ENCODE measurements around the gene LY6G6F. TPM values are rescaled to one million over a fixed set of nuclear protein-coding genes. Genes with fewer than 3 reads are reported as not detected.

Gene LY6G6F
- total and polyA plus RNA-seq, 2 experiments from 2014 or later: not detected

DNA sequence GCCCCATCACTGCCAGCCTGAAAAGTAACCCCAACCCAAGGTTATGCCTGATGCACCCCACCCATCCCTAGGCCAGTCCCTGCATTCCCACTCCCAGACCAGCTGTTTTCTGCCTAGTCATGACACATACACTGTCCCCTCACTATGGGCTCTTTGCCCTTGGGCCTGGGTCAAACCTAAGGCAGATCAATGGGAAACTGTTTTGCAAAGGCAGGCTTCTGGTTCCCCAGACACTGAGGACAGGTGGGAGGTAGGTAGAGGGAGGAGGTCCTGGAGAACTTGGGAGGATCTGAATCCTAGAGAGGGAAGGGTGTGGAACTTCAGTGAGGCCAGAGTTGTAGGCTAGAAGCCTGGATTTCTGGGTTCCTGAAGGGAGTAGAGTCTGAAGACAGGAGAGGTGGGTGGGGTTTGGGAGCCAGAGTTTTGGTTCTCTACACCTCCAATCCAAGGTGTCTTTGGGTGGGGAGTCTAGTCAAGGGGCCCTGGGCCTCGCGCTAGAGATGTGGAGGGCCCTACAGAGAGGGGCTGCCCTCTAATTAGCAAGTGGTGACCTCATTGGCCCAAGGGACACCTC lies 27.7 kb downstream of the LY6G6F start:
- H3K36me3 ChIP-seq (ENCODE audit: low read depth): peaks cover 33% of the 10 kb centered on the region
- H3K9ac ChIP-seq: peak overlapping the region; percentile 95
- H2AFZ ChIP-seq: 0 out of 2 replicates have a peak overlapping the region, but pooled peaks have one; percentile 41
- peaks cover 58% of the 10 kb centered on the region for H3K79me2 ChIP-seq (ENCODE audit: insufficient read depth)
- peak overlapping the region; percentile 100 for H3K4me3 ChIP-seq
- peaks cover 44% of the 10 kb centered on the region for H3K4me1 ChIP-seq (ENCODE audit: insufficient read depth)
- no peaks in the 10 kb centered on the region for H3K27me3 ChIP-seq (replicated peaks; ENCODE audit: insufficient read depth)
- peak overlapping the region; percentile 87 for H3K27ac ChIP-seq
- no peaks in the 10 kb centered on the region for H3K9me2 ChIP-seq (ENCODE audit: insufficient read depth)
- H3K9me3 ChIP-seq (ENCODE audit: low read depth): no peaks in the 10 kb centered on the region
- no peaks in the 10 kb centered on the region for H4K20me1 ChIP-seq (ENCODE audit: insufficient read depth)
- DNase-seq: no peak
- 0% methylated on average over 1 to 2 of the region's 2 CpGs for WGBS, 2 experiments (ENCODE audit: low coverage in 1 of 2, low lambda C conversion rate in 2 of 2, missing lambda C conversion rate in 2 of 2)
- in situ Hi-C loops (cut with MboI): no loop called here
- TF ChIP-seq EZH2phosphoT487 (IDR thresholded peaks at IDR 0.05; ENCODE audit: insufficient read depth, low read depth): no peak
- TF ChIP-seq EZH2 (IDR thresholded peaks at IDR 0.05; ENCODE audit: insufficient read depth, poor library complexity, severe bottlenecking): no peak
- H3F3A ChIP-seq (ENCODE audit: insufficient read depth): peaks cover 71% of the 10 kb centered on the region
- peak overlapping the region; percentile 98 for H3K4me2 ChIP-seq (ENCODE audit: unreplicated experiment)

DNA sequence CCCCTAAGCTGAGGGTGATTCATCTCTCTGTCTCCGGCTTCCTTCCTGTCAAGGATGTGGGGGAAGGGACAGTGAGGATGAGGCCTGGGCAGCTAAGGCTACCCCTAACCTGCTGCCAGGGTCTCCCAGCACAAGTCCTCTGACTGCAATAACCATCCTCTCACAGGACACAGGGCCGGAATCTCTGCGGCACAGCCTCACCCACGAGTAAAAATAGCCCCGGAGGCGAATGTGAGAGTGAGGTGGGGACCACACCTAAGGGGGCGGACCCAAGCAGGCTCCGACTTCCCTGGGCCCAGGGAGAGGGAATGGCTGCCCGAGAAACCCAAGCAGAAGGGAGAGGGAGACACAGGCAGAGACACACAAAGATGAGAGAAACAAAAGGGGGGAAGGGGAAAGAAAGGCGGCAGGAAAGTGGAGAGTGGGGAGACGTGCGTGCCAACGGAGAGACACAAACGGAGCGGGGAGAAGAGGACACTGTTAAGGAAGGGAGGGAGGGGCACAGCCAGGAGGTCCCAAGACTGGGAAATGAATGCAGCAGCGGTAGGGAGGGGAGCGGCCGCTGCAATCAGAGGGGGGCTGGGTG lies 28.2 kb downstream of the LY6G6F start:
- H4K20me1 ChIP-seq (ENCODE audit: insufficient read depth): no peaks in the 10 kb centered on the region
- peaks cover 72% of the 10 kb centered on the region for H3F3A ChIP-seq (ENCODE audit: insufficient read depth)
- peaks cover 45% of the 10 kb centered on the region for H3K4me1 ChIP-seq (ENCODE audit: insufficient read depth)
- H3K27me3 ChIP-seq (replicated peaks; ENCODE audit: insufficient read depth): no peaks in the 10 kb centered on the region
- H3K27ac ChIP-seq: peak overlapping the region; percentile 87
- H3K9ac ChIP-seq: peak overlapping the region; percentile 95
- no peaks in the 10 kb centered on the region for H3K9me3 ChIP-seq (ENCODE audit: low read depth)
- peaks cover 58% of the 10 kb centered on the region for H3K79me2 ChIP-seq (ENCODE audit: insufficient read depth)
- in situ Hi-C loops (cut with MboI): no loop called here
- peak; percentile 82 for DNase-seq
- no peaks in the 10 kb centered on the region for H3K9me2 ChIP-seq (ENCODE audit: insufficient read depth)
- H3K36me3 ChIP-seq (ENCODE audit: low read depth): peaks cover 33% of the 10 kb centered on the region
- peak overlapping the region; percentile 41 for H2AFZ ChIP-seq
- peak overlapping the region; percentile 100 for H3K4me3 ChIP-seq
- TF ChIP-seq EZH2phosphoT487 (IDR thresholded peaks at IDR 0.05; ENCODE audit: insufficient read depth, low read depth): no peak
- peak overlapping the region; percentile 98 for H3K4me2 ChIP-seq (ENCODE audit: unreplicated experiment)
- WGBS, 2 experiments (ENCODE audit: low coverage in 1 of 2, low lambda C conversion rate in 2 of 2, missing lambda C conversion rate in 2 of 2): 1% methylated on average over 15 to 18 of the region's 18 CpGs

DNA sequence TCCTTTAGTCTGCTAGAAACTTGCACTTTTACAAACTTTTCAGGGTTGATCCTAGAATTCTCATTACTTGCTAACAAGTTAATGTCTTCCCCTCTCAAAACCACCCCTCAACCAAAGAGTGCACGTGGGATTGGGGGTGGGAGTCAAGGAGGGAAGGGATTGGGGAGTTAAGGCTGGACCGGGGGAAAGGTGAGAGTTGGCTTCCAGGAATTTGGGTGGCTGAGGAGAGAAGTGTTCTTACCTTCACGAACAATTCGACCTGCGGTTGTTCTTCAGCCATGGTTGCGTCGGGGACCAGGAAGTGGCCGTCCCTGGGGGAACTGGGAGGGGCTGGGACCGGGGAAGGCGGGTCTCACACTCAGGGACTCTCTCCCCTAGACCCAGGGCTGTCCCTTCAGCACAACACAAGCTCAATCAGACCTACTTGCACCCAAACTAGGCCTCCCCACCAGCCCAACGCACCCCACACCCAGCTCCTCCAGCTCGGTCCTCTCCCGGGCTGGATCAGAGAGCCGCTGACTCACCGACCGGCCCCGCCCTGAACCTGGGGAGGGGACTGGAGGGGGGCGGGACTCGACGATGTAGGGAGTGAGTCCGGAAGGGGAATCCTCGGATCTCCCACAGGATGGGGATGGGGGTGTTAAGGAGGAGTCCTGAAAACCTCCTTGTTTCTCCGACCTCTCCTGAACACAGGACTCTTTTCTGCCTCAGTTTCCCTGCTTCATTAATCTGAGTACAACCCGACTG lies 29.5 kb downstream of the LY6G6F start, which contains the start of gene CLIC1:
Gene CLIC1 (minus strand): TSS at position 510 of the 747 bp plus-strand sequence. CDS start 230 bp downstream, at position 280.
- peak; percentile 92 for DNase-seq
- Histone ChIP-seq H3K36me3 (ENCODE audit: low read depth) (peaks cover 27% of the 10 kb centered on the region), H3K9ac (peak within 1 kb of the TSS; percentile 95), H3K9me2 (ENCODE audit: insufficient read depth) (no peaks in the 10 kb centered on the region), H3K27me3 (replicated peaks; ENCODE audit: insufficient read depth) (no peaks in the 10 kb centered on the region), H3K79me2 (ENCODE audit: insufficient read depth) (peaks cover 58% of the 10 kb centered on the region), H3K27ac (peak within 1 kb of the TSS; percentile 87), H3K9me3 (ENCODE audit: low read depth) (no peaks in the 10 kb centered on the region), H4K20me1 (ENCODE audit: insufficient read depth) (no peaks in the 10 kb centered on the region), H3K4me2 (ENCODE audit: unreplicated experiment) (peak within 1 kb of the TSS; percentile 98), H3K4me3 (peak within 1 kb of the TSS; percentile 100), H3K4me1 (ENCODE audit: insufficient read depth) (peaks cover 43% of the 10 kb centered on the region), H2AFZ (peak within 1 kb of the TSS; percentile 75), H3F3A (ENCODE audit: insufficient read depth) (peaks cover 62% of the 10 kb centered on the region)
- no peak for TF ChIP-seq EZH2phosphoT487 (IDR thresholded peaks at IDR 0.05; ENCODE audit: insufficient read depth, low read depth)
- no peak for TF ChIP-seq EZH2 (IDR thresholded peaks at IDR 0.05; ENCODE audit: insufficient read depth, poor library complexity, severe bottlenecking)
- 0 to 1% methylated on average over 11 to 24 of the region's 24 CpGs for WGBS, 2 experiments (ENCODE audit: low coverage in 1 of 2, low lambda C conversion rate in 2 of 2, missing lambda C conversion rate in 2 of 2)
- in situ Hi-C loops (cut with MboI): no loop called here

DNA sequence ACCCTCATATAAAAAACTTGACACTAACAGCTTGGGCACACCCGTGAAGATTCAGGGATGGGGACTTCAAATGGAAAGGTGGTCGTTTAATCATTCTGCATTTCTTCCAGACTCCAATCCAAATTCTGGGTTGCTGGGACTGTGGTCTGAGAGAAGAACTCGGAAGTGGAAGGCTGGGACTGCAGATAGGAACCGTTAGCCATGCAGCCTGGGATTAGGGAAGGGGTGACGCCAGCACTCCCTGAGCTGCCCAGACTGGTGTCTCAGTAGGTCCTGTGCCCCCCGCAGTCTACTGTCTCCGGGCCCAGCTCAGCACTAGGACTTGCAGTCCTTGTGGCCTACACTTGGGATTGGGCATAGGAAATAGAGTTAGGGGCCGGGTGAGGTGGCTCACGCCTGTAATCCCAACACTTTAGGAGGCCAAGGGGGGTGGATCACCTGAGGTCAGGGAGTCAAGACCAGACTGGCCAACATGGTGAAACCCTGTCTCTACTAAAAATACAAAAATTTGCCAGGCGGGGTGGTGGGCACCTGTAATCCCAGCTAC lies 30.2 kb downstream of the LY6G6F start:
- no peaks in the 10 kb centered on the region for H4K20me1 ChIP-seq (ENCODE audit: insufficient read depth)
- peak overlapping the region; percentile 87 for H3K27ac ChIP-seq
- H3F3A ChIP-seq (ENCODE audit: insufficient read depth): peaks cover 56% of the 10 kb centered on the region
- 33 to 39% methylated on average over 10 of the region's 10 CpGs for WGBS, 2 experiments (ENCODE audit: low coverage in 1 of 2, low lambda C conversion rate in 2 of 2, missing lambda C conversion rate in 2 of 2)
- no peaks in the 10 kb centered on the region for H3K27me3 ChIP-seq (replicated peaks; ENCODE audit: insufficient read depth)
- H3K9ac ChIP-seq: peak overlapping the region; percentile 95
- TF ChIP-seq EZH2 (IDR thresholded peaks at IDR 0.05; ENCODE audit: insufficient read depth, poor library complexity, severe bottlenecking): no peak
- peaks cover 20% of the 10 kb centered on the region for H3K36me3 ChIP-seq (ENCODE audit: low read depth)
- H3K4me2 ChIP-seq (ENCODE audit: unreplicated experiment): peak overlapping the region; percentile 98
- in situ Hi-C loops (cut with MboI): no loop called here
- H3K4me3 ChIP-seq: peak overlapping the region; percentile 100
- no peaks in the 10 kb centered on the region for H3K9me3 ChIP-seq (ENCODE audit: low read depth)
- peak overlapping the region; percentile 75 for H2AFZ ChIP-seq
- peaks cover 43% of the 10 kb centered on the region for H3K4me1 ChIP-seq (ENCODE audit: insufficient read depth)
- DNase-seq: peak; percentile 27
- H3K9me2 ChIP-seq (ENCODE audit: insufficient read depth): no peaks in the 10 kb centered on the region
- H3K79me2 ChIP-seq (ENCODE audit: insufficient read depth): peaks cover 58% of the 10 kb centered on the region
